Spinal cord (tissue), 10 donors: ENCODE measurements around the gene ANKRD33B. TPM values are rescaled to one million over a fixed set of nuclear protein-coding genes. Genes with fewer than 3 reads are reported as not detected.

Experiments
- DNase-seq, 6 donors: peaks; one replicate each; pipeline versions ENCODE4 v3.0.0 to v3.0.0-alpha.2; 2013 to 2015; ENCODE audit warnings: low spot score in 6 of 6, low read depth in 4 of 6
- H3K27ac ChIP-seq: one replicate; pipeline ENCODE4 v1.5.1; 2013; ENCODE audit warnings: low read depth, low read length, control low read depth
- H3K27me3 ChIP-seq: one replicate; pipeline ENCODE4 v1.6.1; 2013; ENCODE audit warnings: low read length; ENCODE audit not compliant: control insufficient read depth, insufficient read depth
- H3K36me3 ChIP-seq: one replicate; pipeline ENCODE4 v1.6.1; 2013; ENCODE audit warnings: low read length; ENCODE audit not compliant: control insufficient read depth, insufficient read depth
- H3K4me1 ChIP-seq: one replicate; pipeline ENCODE4 v1.6.1; 2013; ENCODE audit warnings: low read length; ENCODE audit not compliant: control insufficient read depth, insufficient read depth
- H3K4me3 ChIP-seq: one replicate; pipeline ENCODE4 v1.5.1; 2013; ENCODE audit warnings: low read depth, low read length, control low read depth
- H3K9me3 ChIP-seq: one replicate; pipeline ENCODE4 v1.6.1; 2013; ENCODE audit warnings: low read length; ENCODE audit not compliant: control insufficient read depth, insufficient read depth
- WGBS: methylation state at CpG from one replicate; pipeline ENCODE4 v1.1.5; 2013; ENCODE audit warnings: missing lambda C conversion rate; ENCODE audit not compliant: insufficient coverage; 5-methylcytosine and 5-hydroxymethylcytosine counted together
- polyA plus RNA-seq, 2 donors: library from polyadenylated mRNA; unstranded; fragments of 120-200 nt; gene quantifications; one replicate each; pipeline ENCODE4 v1.2.1, GENCODE V29; 2013; ENCODE audit not compliant: insufficient read length in 2 of 2
- total RNA-seq, 2 donors: library from RNA; depleted of rRNA in 1 of 2; stranded (reverse); fragments of 120-200 nt in 1 of 2; fragments of >200 nt in 1 of 2; gene quantifications; one replicate each; pipeline versions ENCODE4 v1.2.3 to v1.2.4, GENCODE V29; 2013 to 2014
- donor health status: healthy.

The ANKRD33B gene
- total and polyA plus RNA-seq, 4 donors, result 0.93 to 8.1 (median 3.0) TPM

GRCh38 chr5:10675177-10675700 lies 111.4 kb downstream of the ANKRD33B start:
- WGBS, result 93% methylated on average over 13 of the region's 14 CpGs
- no peak overlapping the region for H3K27ac ChIP-seq
- no peaks in the 10 kb centered on the region for H3K27me3 ChIP-seq
- no peak for DNase-seq
- H3K4me1 ChIP-seq, result peaks cover 5% of the 10 kb centered on the region
- no peak overlapping the region for H3K4me3 ChIP-seq
- H3K9me3 ChIP-seq, result no peaks in the 10 kb centered on the region
- peaks cover 21% of the 10 kb centered on the region for H3K36me3 ChIP-seq

GRCh38 chr5:10676224-10676623 lies 112.4 kb downstream of the ANKRD33B start:
- Histone ChIP-seq H3K36me3 (peaks cover 30% of the 10 kb centered on the region), H3K27me3 (no peaks in the 10 kb centered on the region), H3K4me1 (peaks cover 5% of the 10 kb centered on the region), H3K4me3 (no peak overlapping the region), H3K27ac (no peak overlapping the region), H3K9me3 (no peaks in the 10 kb centered on the region)
- no peak for DNase-seq
- 64% methylated on average over 3 of the region's 4 CpGs for WGBS

- WGBS, result no CpG with 5 or more reads among the region's 1 CpG
- no peak overlapping the region for H3K27ac ChIP-seq
Measured at GRCh38 chr5:10676946-10677345, 113.1 kb downstream of the ANKRD33B start.

GRCh38 chr5:10677533-10677932 lies 113.7 kb downstream of the ANKRD33B start:
- Histone ChIP-seq H3K4me3 (no peak overlapping the region), H3K27me3 (no peaks in the 10 kb centered on the region), H3K4me1 (peaks cover 5% of the 10 kb centered on the region), H3K36me3 (peaks cover 43% of the 10 kb centered on the region), H3K9me3 (no peaks in the 10 kb centered on the region), H3K27ac (no peak overlapping the region)
- WGBS, result 94% methylated on average over 7 of the region's 7 CpGs
- no peak for DNase-seq

More at GRCh38 chr5:10676946-10677345, 113.1 kb downstream of the ANKRD33B start:
- no peaks in the 10 kb centered on the region for H3K27me3 ChIP-seq
- H3K36me3 ChIP-seq, result peaks cover 37% of the 10 kb centered on the region
- H3K4me1 ChIP-seq, result peaks cover 5% of the 10 kb centered on the region
- no peak for DNase-seq
- no peaks in the 10 kb centered on the region for H3K9me3 ChIP-seq
- H3K4me3 ChIP-seq, result no peak overlapping the region

GRCh38 chr5:10678244-10678643 lies 114.4 kb downstream of the ANKRD33B start:
- DNase-seq, result no peak
- 88% methylated on average over 1 of the region's 2 CpGs for WGBS
- H3K36me3 ChIP-seq, result peaks cover 50% of the 10 kb centered on the region
- no peaks in the 10 kb centered on the region for H3K27me3 ChIP-seq
- H3K4me3 ChIP-seq, result no peak overlapping the region
- no peak overlapping the region for H3K27ac ChIP-seq
- no peaks in the 10 kb centered on the region for H3K9me3 ChIP-seq
- H3K4me1 ChIP-seq, result peaks cover 4% of the 10 kb centered on the region

GRCh38 chr5:10679336-10679988 lies 115.6 kb downstream of the ANKRD33B start:
- WGBS, result 94% methylated on average over 14 of the region's 15 CpGs
- Histone ChIP-seq H3K27ac (no peak overlapping the region), H3K36me3 (peaks cover 50% of the 10 kb centered on the region), H3K4me3 (no peak overlapping the region), H3K9me3 (no peaks in the 10 kb centered on the region), H3K4me1 (no peaks in the 10 kb centered on the region), H3K27me3 (no peaks in the 10 kb centered on the region)
- DNase-seq, result no peak

GRCh38 chr5:10680876-10681481 lies 117.1 kb downstream of the ANKRD33B start:
- H3K9me3 ChIP-seq, result no peaks in the 10 kb centered on the region
- WGBS, result 96% methylated on average over 17 of the region's 17 CpGs
- DNase-seq, result no peak
- peaks cover 50% of the 10 kb centered on the region for H3K36me3 ChIP-seq
- H3K27me3 ChIP-seq, result no peaks in the 10 kb centered on the region
- no peak overlapping the region for H3K4me3 ChIP-seq
- no peaks in the 10 kb centered on the region for H3K4me1 ChIP-seq
- no peak overlapping the region for H3K27ac ChIP-seq

GRCh38 chr5:10681731-10682679 lies 118.1 kb downstream of the ANKRD33B start:
- no peak for DNase-seq
- no peak overlapping the region for H3K27ac ChIP-seq
- H3K27me3 ChIP-seq, result no peaks in the 10 kb centered on the region
- H3K4me3 ChIP-seq, result no peak overlapping the region
- no peaks in the 10 kb centered on the region for H3K4me1 ChIP-seq
- H3K36me3 ChIP-seq, result peaks cover 50% of the 10 kb centered on the region
- peaks cover 7% of the 10 kb centered on the region for H3K9me3 ChIP-seq
- WGBS, result 88% methylated on average over 22 of the region's 22 CpGs

- 98% methylated on average over 12 of the region's 16 CpGs for WGBS
- H3K36me3 ChIP-seq, result peaks cover 45% of the 10 kb centered on the region
Measured at GRCh38 chr5:10682801-10683525, 119.1 kb downstream of the ANKRD33B start.

More at GRCh38 chr5:10682801-10683525, 119.1 kb downstream of the ANKRD33B start:
- DNase-seq, result no peak
- Histone ChIP-seq H3K27me3 (no peaks in the 10 kb centered on the region), H3K4me1 (no peaks in the 10 kb centered on the region), H3K9me3 (peaks cover 7% of the 10 kb centered on the region), H3K27ac (no peak overlapping the region), H3K4me3 (no peak overlapping the region)
